NCI-H1436 (cell line): ENCODE measurements around the gene NPHP1.
"Not testable (repeated sequence)": the region's sequence is repeated elsewhere in the genome, so short reads cannot be mapped to it uniquely, and the experiment has no call there.

Experiments
- DNase-seq: peaks from one replicate; lab custom pipeline; 2025; lab: John Stamatoyannopoulos, UW

Gene NPHP1

GRCh38 chr2:110126906-110127305 is 77.9 kb downstream of the NPHP1 start:
- DNase-seq: no peak

- DNase-seq: no peak
Measured at GRCh38 chr2:110126086-110126773, 78.6 kb downstream of the NPHP1 start.

GRCh38 chr2:110124939-110125691 is 79.7 kb downstream of the NPHP1 start:
- no peak for DNase-seq

GRCh38 chr2:110124038-110124825 is 80.6 kb downstream of the NPHP1 start:
- no peak for DNase-seq

- no peak for DNase-seq
Measured at GRCh38 chr2:110121592-110121991, 83.2 kb downstream of the NPHP1 start.

- no peak for DNase-seq
Measured at GRCh38 chr2:110121052-110121334, 83.8 kb downstream of the NPHP1 start.

GRCh38 chr2:110120171-110121051 is 84.4 kb downstream of the NPHP1 start:
- no peak for DNase-seq

GRCh38 chr2:110116033-110116710 is 88.6 kb downstream of the NPHP1 start:
- DNase-seq: no peak

- DNase-seq: no peak
Measured at GRCh38 chr2:110115291-110116032, 89.4 kb downstream of the NPHP1 start, which contains the start of gene MALL. Gene MALL (minus strand): TSS chr2:110115822. CDS start chr2:110115792, 30 bp downstream.

- no peak for DNase-seq
Measured at GRCh38 chr2:110114831-110115255, 90.0 kb downstream of the NPHP1 start.

- DNase-seq: no peak
Measured at GRCh38 chr2:110113961-110114591, 90.7 kb downstream of the NPHP1 start.

GRCh38 chr2:110108291-110108690 is 96.5 kb downstream of the NPHP1 start:
- DNase-seq: not testable (repeated sequence)

GRCh38 chr2:110107092-110108079 is 97.4 kb downstream of the NPHP1 start:
- no peak for DNase-seq

GRCh38 chr2:110106642-110107041 is 98.2 kb downstream of the NPHP1 start:
- DNase-seq: no peak

- no peak for DNase-seq
Measured at GRCh38 chr2:110105608-110106467, 99.0 kb downstream of the NPHP1 start.

GRCh38 chr2:110105183-110105582 is 99.6 kb downstream of the NPHP1 start:
- no peak for DNase-seq

- DNase-seq: no peak
Measured at GRCh38 chr2:110104025-110104771, 100.6 kb downstream of the NPHP1 start.
